ENCODE measurements around the gene ABHD12.
"Not testable (repeated sequence)": the region's sequence is repeated elsewhere in the genome, so short reads cannot be mapped to it uniquely, and the experiment has no call there.

Gene ABHD12

DNA sequence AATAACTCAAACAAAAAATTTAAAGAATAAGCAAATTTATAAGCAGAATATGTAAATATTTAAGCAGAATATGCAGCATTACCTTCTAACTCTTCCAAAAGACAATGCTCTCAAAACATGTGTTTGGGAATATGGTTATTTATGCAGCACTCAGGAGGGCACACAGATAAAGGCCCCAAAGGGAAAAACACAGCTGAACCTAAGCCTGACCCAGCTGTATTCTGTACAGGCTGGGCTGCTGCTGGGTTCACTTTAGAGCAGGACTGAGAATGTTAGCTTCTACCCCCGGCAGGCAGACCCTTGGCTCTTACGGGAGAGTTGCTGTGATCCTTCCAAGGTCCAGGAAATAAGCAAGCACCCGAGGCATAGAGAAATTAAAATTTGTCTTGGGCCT is 37.3 kb downstream of the ABHD12 start:
- peak; percentile 47 for DNase-seq

DNA sequence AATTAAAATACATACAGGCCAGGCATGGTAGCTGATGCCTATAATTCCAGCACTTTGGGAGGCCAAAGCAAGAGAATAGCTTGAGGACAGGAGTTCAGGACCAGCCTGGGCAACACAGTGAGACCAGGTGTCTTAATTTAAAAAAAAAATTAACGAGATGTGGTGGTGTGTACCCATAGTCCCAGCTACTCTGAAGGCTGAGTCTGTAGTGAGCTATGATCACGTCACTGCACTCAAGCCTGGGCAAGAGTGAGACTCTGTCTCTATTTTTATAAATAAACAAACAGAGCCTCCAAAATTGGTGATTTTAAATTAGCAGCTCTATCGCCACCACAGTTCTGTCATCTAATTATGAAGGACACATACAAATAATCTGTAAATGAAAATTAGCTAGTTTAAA is 37.9 kb downstream of the ABHD12 start:
- no peak for DNase-seq

DNA sequence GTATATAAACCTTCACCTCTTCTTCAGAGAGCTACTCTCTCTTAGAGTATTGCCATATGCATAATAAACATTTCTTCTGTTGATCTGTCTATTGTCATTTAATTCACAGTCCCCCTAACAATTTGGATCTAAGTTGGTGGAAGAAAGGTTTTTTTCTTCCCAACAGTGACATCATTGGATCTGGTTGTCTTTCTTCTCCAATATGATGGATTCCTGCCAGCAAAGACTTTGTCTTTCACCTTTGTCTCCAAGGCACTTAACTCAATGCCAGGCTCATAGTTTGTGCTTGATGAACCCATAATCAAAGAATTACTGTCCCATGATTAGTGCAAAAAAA is 39.6 kb downstream of the ABHD12 start:
- DNase-seq, result no peak

DNA sequence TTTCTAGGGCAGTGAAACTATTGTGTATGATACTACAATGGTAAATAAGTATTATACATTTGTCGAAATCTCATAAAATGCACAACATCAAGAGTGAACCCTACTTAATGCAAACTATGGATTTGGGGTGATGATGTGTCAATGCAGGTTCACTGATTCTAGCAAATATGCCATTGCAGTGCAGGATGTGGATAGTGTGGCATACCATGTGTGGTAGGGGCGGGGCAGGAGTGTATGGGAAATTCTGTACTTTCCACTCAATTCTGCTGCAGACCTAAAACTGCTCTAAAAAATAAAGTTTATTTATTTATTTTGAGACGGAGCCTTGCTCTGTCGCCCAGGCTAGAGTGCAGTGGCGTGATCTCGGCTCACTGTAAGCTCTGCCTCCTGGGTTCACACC is 44.3 kb downstream of the ABHD12 start:
- no peak for DNase-seq

DNA sequence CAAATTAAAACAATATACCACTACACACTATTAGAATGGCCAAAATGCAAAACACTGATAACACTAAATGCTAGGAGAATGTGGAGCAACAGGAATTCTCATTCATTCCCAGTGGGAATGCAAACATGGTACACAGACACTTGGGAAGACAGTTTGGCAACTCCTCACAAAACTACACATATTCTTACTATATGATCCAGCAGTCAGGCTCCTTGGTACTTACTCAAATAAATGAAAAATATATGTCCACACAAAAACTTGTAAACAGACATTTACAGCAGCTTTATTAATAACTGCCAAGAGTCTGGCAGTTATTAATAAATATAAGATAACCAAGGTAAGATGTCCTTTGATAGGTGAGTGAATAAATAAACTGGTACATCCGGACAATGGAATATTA is 44.9 kb downstream of the ABHD12 start:
- no peak for DNase-seq

DNA sequence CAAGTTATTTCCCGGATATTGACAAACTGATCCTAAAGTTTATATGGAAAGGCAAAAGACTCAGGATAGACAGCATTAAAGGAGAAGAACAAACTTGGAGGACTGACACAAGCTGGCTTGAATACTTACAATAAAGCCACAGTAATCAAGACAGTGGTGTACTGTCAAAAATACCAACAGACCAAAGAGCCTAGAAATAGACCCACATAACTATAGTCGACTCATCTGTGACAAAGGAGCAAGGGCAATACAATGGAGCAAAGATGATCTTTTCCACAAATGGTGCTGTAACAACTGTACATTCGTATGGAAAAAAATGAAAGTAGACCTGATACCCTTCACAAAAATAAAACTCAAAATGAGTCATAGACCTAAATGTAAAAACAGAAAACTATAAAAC is 46.0 kb downstream of the ABHD12 start:
- DNase-seq, result no peak

DNA sequence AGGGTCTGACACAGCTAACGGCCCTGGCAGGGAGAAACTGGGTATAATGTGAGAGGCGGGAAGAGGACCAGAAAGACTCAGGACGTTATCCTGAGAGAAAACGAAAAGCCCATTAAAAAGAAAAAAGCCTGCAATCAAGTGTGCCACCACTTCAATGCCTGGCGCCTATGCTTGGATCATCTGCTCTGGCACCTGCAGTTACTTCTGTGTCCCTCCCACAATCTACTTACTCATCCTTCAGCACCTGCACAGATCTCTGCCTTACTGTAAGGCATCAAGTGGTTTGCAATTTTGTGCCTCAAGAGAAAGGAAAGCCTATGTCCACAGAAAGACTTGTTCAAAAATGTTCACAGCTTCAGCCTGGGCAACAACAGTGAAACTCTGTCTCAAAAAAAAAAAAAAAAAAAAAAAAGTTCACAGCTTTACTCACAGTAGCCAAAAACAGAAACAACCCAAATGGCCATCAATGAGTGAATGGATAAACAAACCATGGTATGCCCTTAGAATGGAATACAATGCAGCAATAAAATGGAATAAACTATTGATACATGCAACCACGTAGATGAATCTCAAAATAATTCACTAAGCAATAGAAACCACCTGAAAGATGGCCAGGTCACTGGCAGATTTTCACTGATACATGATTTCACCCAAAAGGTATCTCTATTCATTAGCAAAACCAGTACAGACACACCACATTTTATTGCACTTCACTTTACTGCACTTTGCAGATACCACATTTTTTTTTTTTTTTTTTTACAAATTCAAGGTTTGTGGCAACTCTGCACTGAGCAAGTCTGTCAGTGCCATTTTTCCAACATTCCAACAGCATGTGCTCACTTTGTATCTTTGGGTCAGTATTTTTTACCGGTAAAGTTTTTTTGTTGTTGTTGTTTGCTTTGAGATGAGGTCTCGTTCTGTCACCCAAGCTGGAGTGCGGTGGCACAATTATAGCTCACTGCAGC is 48.6 kb downstream of the ABHD12 start:
- peak; percentile 99 for DNase-seq

DNA sequence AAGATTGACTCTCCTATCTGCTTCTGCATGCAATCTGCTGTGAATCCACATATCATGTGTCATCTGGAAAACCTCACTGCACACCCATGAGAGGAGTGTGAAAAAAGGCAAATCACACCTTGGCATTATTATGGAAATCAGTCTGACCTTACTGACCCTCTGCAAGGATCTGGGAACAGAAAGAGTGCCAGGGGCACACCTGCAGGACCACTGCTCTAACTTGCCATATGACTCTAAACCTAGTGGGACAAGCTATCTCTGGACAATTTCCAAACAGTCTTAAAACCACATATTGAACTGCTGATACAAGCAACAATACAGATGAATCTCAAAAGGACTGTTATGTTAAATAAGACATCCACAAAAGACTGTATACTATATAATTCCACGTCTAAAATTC is 50.3 kb downstream of the ABHD12 start:
- DNase-seq, result no peak

DNA sequence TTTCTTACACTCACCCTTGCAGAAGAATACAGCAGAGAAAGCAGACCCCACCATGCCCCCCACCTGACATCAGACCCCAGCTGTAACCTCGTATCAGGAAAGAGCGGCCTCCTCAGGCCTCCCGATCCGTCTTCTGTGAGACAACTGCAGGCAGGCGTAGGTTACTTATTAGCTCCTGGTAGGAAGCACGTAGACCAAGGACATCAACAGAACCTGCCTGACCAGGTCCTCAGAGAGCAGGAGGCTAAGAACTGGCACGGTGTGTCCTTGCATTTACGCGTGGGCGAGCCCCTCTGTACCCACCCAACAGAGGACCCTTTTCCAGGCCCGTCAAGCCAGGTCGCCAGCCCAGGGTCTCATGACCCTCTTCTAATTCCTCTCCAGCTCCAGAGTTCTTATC is 51.0 kb downstream of the ABHD12 start:
- DNase-seq, result peak; percentile 41

DNA sequence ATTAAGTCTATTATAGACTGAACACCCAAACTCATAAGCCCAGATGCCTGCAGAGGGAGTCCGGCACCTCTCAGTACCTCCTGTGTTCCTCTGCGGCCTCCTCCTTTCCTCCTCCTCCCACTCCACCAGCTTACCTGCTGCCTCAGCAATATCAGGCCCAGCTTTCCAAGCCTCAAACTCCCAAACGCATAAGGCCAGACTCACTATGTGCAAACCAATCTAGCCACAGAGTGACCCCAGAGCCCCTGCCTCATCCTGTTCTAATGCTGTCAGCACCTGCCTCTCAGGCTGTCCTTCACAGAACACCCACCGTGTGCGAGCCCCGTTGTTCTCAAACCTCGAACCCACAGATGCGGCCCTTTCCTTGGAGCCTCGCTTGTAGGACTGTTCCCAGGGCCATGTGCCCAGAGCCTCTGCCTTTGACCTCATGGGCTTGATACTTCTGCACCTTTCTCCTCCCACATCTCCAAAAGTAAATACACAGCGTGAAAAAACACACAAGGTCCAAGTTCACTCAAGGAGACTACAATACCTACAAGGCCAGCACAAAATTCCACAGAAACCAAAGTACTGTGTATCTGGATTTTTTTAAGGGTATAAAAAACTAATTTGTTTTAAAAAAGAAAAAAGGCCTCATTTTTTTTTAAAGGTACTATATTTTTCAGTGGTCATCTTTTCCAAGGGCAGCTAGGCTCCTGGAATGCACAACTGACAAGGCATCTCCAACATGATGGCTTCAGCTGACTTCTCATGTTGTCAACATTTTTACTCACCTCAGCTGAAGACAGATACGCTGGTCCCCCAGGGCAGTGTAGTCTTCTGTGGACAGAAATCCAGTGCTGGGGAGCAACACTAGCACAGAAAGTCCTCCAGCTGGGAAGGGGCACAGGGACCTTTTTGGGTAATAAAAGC is 52.3 kb downstream of the ABHD12 start:
- peak; percentile 58 for DNase-seq

DNA sequence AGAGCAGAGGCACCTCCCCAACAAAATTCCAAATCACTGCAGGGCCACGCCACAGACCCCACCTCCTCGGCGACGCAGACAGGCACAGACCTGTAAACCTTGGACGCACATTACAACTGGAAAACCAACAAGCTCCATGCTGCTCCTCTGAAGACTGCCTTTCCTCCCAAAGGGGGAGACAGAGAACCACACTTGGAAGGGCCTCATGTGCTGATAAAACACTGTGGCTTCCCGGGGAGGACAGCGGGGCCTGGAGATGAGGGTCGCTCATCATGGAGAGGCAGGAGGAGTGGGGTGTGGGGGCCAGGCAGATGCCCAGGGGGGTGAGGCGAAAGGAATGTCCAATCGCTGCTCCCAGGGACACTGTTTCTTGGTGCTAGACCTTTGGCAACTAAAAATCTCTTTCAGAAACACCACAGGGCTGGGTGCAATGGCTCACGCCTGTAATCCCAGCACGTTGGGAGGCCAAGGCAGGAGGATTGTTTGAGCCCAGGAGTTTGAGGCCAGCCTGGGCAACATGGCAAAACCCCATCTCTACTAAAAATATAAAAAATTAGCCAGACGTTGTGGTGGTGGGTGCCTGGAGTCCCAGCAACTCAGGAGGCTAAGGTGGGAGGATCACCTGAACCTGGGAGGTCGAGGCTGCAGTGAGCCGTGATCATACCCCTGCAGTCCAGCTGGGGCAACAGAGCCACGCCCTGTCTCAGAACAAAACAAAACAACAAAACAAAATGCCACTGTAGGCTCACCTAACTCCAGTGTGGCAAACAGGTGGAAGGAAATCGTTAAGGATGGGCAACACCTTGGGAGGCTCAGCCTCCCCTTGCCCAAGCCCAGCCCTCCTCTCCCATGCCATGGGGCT is 53.8 kb downstream of the ABHD12 start:
- no peak for DNase-seq

DNA sequence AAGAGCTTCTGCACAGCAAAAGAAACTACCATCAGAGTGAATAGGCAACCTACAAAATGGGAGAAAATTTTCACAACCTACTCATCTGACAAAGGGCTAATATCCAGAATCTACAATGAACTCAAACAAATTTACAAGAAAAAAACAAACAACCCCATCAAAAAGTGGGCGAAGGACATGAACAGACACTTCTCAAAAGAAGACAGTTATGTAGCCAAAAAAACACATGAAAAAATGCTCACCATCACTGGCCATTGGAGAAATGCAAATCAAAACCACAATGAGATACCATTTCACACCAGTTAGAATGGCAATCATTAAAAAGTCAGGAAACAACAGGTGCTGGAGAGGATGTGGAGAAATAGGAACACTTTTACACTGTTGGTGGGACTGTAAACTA is 55.7 kb downstream of the ABHD12 start:
- not testable (repeated sequence) for DNase-seq

DNA sequence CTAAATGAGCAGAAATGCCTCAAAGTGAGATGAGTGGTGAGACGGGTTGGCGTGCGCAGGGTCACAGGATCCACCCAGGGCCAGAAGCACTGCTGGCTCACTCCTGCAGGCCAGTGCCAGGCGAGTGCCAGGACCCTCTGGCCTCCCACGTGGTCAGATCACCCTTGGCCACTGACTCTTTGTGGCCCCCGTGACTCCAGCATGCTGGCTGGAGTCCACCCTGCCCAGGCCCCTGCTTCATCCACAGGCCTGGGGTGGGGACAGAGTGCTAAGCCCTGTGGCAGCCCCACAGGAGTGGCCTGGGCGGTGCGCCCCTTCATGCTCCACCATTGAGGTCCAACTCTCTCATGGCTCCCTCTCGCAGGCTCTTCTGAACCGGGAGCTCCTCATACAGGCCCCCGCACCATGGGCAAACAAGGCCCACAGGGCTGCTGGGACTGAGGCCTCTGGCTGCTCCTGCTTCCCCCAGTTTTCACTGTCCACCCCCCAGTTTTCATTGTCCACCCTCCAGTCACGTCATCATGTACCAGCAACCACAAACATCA is 61.6 kb downstream of the ABHD12 start:
- DNase-seq, result no peak

DNA sequence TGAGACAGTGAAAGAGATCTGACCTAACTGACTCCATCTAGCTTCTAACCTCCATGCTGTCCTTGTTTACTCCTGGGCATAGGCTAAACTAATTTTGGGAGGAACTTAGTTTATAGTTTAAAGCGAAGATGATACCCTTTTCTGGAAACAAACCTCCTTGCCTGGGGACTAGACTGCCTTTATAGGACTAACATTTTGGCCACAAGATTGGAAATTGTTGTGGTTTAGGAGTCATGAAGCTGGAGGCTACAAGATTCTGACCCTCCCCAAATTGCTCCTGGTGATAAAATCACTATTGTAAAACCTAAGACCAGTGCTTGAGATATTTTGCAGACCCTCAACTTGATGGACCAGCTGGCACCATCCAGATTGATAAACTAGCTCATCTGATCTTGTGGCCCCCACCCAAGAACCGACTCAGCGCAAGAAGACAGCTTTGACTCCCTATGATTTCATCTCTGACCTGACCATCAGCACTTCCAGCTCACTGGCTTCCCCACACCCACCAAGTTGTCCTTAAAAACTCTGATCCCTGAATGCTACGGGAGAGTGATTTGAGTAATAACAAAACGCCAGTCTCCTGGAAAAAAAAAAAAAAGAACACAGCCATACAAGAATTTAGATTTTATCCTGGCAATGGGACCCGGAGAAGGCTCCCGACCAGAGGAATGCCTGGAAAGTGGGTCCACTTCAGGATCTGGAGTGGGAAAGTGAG is 63.0 kb downstream of the ABHD12 start:
- DNase-seq, result no peak

DNA sequence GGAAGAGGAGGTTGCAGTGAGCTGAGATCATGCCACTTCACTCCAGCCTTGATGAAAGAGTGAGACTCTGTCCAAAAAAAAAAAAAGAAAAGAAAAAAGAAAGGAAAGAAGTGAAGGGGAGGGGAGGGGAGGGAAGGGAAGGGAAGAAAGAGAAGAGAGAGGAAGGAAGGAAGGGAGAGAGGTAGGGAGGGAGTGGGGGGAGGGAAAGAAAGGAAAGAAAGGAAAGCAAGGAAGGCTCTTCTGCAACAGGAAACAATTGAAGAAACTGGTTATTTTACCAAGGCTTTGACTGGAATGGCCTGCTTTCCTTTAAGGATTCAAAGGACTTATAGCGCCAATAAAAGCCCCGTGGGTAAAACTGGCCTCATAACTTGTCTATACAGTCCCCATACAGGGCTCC is 64.6 kb downstream of the ABHD12 start:
- no peak for DNase-seq

DNA sequence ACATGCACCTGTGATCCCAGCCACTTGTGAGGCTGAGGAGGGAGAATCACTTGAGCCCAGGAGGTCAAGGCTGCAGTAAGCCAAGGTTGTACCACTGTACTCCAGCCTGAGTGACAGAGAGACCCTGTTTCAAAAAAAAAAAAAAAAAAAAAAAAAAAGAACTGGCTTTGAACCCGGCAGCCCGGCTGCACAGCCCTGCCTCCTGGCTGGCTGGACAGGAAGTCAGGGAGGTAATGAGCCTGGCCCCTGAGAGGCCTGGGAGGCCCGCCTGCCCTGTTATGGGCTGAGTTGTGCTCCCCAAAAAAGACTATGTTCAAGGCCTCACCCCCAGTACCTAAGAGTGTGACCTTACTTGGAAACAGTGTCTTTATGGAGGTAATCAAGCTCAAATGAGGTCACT is 65.6 kb downstream of the ABHD12 start:
- DNase-seq, result no peak

DNA sequence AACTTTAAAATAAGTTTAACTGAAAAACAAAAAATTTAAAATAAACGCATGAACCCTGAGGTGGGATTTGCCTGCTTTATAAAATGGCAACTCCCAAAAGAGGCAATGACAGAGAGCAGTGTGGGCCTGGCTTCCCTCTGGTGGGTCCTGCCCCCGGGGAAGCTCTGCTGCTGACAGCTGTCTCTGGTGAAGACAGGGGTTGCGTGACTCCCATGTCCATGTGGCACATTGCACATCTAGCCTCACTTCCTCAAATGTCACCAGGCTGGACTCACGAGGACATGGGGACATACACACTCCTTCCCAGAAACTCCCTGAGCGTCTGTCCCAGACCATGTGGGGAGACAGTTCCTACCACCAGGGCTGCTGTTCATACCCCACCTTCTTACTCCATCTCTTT is 66.2 kb downstream of the ABHD12 start:
- DNase-seq, result no peak

DNA sequence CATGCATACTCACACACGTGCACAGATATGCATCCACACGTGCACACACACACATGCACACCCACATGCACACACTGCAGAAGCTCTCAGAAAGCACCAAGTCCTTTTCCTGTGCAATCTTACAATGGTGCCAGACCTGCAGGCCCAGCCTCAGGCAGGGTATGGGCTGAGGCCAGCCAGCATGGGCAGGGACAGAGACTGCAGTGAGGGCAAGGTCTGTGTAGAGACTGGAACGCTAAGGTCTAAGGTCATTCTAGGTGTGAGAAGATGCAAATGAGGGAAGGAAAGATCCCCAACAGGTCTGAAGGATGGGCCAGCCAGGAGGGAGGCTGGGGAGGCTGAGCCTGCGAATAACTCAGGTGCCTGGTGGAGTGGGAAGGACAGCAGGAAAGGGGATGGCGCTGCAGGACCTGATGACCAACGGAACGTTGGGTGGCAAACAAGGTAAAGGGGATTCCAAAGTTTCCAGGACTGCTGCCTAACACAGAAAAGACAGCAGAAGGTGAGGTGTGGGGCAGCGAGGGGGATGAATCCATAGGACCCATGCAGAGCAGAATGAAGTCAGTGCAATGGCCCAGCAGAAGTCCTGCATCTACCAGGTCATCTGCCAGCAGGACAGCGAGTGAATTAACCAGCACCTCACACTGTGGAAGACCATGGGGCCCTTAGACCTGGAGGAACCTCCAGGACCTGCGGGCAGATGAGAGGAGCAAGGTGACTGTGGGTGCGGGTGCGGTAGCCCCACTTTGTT is 67.0 kb downstream of the ABHD12 start:
- no peak for DNase-seq

DNA sequence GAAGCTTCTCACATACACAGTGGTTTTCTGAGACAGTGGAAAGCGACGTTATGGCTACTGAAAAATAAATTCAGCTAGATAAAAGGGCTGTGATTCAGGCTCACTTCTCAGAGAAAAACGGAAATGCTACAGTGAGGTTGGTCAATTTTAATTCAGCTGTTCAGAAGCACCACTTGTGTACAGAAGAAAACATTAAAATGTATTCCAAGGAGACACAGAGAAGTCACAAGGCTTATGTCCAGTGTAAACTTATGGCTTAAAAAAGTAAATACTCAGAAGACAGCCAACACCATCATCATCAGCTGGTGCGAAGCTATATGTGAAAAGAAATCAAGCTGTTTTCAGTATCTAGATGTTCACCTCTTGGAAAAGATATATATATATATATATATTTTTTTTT is 68.6 kb downstream of the ABHD12 start:
- DNase-seq, result no peak

DNA sequence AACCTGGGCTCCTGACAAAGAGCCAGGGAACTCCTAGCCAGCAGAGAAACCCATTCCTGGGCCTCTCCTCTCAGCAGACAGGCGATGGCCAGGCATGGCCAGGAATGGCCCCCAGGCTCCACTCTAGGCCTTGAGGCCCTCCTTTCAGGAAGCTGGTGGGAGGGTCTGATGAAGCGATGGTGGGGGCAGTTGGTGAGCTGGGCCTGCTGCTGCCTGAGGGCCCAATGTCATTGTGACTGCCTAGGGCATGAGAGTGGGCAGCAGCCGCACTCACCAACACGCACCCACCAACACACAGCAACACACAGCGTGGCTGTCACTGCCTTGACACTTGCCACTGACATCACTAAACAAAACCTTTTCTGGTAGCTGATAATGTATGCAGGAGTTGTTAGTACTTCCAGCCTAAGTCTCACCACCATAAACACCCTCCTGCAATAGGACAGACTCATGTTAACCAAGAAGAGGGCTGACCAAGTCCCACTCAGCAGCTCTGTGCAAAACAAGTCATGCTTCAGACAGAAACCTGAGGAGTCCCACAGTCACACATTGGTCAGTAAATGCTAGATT is 69.3 kb downstream of the ABHD12 start:
- DNase-seq, result no peak

Measured in NCI-H510A treated with DMSO at 0.1 percent for 48 hours (cell line).